ENCODE data around the gene SLC4A2.
A peak's percentile ranks its signal among the peaks of the same experiment; 100 is the strongest.

SLC4A2 gene

DNA sequence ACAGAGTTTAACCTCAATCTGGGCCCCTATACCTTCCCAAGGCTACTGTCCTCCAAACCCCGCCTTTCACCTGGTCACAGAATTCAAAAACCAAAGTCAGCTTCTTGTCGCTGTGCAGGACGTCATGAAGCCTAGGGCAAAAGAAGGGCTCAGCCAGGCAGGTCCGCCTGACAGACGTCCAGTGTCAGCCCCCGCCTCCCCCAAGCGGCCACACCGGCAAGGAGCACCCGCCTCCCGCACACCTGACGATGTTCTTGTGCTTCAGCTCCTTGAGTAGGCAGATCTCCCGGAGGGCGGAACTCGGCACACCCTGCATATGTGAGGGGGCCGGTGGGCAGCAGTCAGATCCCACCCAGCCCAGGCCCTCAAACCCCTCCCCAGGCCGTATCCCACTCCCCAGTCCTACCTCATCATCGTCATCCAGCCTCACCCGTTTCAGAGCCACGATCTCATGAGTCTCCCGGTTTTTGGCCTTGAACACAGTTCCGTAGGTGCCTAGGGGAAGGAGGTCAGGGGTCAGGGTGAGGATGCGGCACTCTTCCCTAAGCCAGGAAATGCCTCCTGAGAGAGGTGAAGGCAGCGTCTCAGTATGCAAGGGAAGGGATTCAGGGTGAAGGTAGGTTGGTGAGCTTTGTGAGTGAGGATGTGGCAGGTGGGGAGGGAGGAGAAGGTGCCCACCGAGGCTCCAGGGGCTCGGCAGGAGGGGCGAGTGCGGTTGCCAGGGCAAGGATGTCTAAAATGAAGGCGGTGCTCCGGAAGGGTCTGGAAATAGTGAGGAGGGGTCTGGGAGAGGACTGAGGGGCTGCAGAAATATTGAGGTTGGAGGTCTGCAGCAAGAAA, 2.5 kb upstream of the SLC4A2 start:
- peak overlapping the region; percentile 64 for H3K4me3 ChIP-seq (ENCODE audit: low read depth, low read length)
- DNase-seq (ENCODE audit: low read depth), result no peak
- TF ChIP-seq, protein P1, sequence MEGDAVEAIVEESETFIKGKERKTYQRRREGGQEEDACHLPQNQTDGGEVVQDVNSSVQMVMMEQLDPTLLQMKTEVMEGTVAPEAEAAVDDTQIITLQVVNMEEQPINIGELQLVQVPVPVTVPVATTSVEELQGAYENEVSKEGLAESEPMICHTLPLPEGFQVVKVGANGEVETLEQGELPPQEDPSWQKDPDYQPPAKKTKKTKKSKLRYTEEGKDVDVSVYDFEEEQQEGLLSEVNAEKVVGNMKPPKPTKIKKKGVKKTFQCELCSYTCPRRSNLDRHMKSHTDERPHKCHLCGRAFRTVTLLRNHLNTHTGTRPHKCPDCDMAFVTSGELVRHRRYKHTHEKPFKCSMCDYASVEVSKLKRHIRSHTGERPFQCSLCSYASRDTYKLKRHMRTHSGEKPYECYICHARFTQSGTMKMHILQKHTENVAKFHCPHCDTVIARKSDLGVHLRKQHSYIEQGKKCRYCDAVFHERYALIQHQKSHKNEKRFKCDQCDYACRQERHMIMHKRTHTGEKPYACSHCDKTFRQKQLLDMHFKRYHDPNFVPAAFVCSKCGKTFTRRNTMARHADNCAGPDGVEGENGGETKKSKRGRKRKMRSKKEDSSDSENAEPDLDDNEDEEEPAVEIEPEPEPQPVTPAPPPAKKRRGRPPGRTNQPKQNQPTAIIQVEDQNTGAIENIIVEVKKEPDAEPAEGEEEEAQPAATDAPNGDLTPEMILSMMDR (IDR thresholded peaks at IDR 0.05; ENCODE audit: low read depth, low read length, missing control alignments), result no peak

DNA sequence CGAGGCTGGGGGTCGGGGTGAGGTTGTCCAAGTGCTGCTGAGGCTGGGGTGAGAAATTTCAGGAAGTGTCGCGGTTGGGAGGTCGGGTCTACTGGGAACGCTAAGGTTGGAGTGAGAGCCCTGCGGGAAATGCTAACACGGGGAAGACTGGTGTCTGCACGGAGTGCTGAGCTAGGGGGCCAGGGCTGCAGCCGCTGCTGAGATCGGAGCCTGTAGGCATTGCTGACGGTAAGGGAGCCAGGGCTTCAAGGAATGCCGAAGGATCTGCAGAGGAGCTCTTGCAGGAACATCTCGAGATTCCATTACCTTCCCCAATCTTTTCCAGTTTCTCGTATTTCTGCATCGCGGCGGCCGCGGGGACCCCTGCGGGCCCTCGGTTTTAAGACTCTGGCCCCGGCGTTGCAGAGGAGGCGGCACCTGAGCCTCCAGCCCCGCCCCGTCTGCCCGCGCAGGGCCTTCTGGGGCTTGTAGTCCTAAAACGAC, 1.8 kb upstream of the SLC4A2 start, which contains the start of gene CDK5:
TSS of gene CDK5 (minus strand) at position 392 of the 483 bp plus-strand sequence. CDS start at position 343, 49 bp downstream.
- TF ChIP-seq, protein P1 (IDR thresholded peaks at IDR 0.05; ENCODE audit: low read depth, low read length, missing control alignments), result no peak
- no peak for DNase-seq (ENCODE audit: low read depth)

DNA sequence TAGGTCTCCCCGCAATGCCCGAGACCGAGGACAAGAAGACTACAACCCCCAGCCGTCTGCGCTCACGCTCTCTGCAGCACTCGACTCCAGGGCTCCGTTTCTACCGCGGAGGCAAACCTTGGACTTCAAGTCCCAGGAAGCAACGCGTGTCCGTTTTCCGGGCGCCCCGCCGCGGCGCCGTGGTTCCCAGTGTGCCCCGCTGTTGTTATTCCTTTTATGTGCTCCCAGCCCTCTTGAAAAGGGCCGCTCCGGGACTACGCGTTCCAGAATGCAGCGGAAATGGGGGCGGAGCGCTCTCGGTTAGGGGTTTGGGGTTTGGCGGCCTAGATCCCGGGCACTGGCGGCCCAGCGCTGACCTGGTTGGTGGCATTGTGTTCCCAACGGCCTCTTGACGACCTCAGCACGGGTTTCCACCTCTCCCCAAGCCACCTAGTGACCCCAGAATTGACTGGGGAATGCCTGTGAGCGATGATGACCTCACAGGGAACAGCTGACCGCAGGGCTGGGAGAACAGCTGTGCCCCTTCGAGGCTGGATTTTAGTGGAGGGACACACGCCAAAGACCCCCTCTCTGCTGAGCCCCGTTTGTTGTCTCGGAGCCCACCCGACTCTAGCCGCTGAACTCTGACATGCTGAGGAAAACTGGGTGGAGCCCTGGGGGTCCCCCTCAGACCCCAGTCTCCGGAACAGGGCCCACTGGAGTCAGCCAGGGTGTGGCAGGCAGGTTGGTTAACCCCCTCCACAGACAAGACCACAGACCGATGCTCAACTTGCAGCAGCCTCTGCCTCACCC, 1.2 kb upstream of the SLC4A2 start:
- H3K4me3 ChIP-seq (ENCODE audit: low read depth, low read length), result peak overlapping the region; percentile 64
- TF ChIP-seq, protein P1 (IDR thresholded peaks at IDR 0.05; ENCODE audit: low read depth, low read length, missing control alignments), result no peak
- DNase-seq (ENCODE audit: low read depth), result peak; percentile 98

More for the DNA sequence above, 1.8 kb upstream of the SLC4A2 start, which contains the start of gene CDK5:
- H3K4me3 ChIP-seq (ENCODE audit: low read depth, low read length), result peak within 1 kb of the TSS; percentile 64

DNA sequence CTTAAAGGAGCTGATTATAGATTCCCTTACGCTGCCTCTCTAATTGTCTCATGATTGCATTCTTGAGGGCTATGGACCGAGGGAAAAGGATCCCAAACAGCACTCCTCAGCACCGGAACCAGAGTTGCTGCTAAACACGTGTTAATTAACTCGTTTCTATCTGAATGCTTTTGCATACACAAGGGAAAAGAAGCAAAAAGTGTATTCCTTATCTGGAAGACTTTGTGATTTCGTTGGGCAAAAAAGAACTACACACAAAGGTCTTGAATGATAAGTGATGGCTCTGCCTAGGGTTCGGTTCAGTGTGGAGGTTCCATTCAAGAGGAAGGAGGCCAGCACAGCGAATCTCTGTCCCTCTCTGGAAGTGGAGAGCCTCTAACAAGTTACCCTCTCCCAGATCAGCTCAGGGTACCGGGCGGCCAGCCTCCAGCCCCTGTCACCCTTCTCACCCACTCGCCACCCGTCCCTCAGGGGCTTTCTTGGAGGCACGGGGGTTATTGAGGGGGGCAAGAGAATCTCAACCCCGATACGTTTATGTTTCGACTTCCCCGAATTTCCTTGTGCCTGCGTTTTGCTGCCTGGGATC, 515 bp upstream of the SLC4A2 start:
- TF ChIP-seq, protein P1 (IDR thresholded peaks at IDR 0.05; ENCODE audit: low read depth, low read length, missing control alignments), result no peak
- H3K4me3 ChIP-seq (ENCODE audit: low read depth, low read length), result peak overlapping the region; percentile 64
- no peak for DNase-seq (ENCODE audit: low read depth)

DNA sequence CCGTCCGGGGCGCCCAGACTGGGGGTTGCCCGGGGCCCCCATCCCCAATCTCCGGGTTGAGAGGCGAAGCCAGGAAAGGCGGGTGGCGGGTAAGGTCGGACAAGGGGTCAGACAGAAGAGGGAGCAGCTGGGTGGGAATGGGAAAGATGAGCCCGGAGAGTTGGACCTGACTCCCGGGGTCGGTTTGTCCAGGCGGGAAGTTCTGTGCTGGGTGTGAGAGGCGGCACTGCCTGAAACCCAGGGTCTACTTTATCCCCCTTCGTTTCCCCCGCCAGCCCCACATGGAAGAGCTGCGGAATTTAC, 675 bp downstream of the SLC4A2 start:
- TF ChIP-seq, protein P1 (IDR thresholded peaks at IDR 0.05; ENCODE audit: low read depth, low read length, missing control alignments), result no peak
- peak overlapping the region; percentile 64 for H3K4me3 ChIP-seq (ENCODE audit: low read depth, low read length)
- DNase-seq (ENCODE audit: low read depth), result no peak

DNA sequence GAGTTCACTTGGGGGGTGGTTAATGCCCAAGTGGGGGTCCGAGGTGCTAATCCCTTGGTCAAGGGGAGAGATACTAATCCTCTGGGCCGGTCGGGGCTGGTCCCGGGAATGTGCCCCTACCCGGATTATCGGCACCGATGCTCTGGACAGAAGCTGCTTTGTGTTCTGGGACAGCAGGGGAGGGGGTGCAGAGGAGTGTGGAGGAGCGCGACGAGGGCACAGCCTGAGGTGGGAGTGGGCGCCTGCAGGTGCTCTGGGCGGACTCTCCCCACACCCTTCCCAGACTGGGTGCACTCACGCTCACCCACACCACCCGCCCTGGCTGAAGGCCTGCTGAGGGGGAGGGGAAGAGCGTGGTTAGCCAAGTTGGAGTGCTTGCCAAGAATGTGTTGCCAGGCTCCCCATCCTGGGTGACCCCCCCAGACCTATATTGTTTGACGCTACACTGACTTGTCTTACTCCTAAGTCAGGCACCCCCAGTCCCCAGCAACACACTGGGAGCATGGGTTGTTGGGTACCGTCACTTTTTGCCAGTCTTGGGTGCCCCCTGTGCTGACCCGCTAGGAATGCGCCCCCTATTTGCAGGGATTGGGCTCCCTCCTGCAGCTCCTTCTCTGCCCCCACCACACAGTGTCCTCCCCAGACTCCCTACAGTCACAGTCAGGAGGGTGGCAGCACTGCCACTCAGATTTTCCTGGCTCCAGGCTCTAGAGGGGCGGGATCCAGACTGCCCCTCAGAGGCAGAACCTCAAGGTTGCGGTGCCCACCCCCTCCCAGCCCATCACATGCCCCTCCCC, 1.2 kb downstream of the SLC4A2 start:
- TF ChIP-seq, protein P1 (IDR thresholded peaks at IDR 0.05; ENCODE audit: low read depth, low read length, missing control alignments), result peak; percentile 17
- peak overlapping the region; percentile 64 for H3K4me3 ChIP-seq (ENCODE audit: low read depth, low read length)
- no peak for DNase-seq (ENCODE audit: low read depth)

Data from GM12864 (cell line).